WTC11 (cell line): ENCODE data around the gene FRMD4A.

Experiments used
- CTCF ChIP-seq: fragments of 200-600 bp; IDR thresholded peaks from 2 replicates; pipeline ENCODE4 v1.8.0; 2022; ENCODE audit warnings: antibody characterized with exemption
- ETV6 ChIP-seq: sonication (generic); formaldehyde crosslinking; IDR thresholded peaks from 2 replicates; pipeline ENCODE4 v1.8.1; 2022; ENCODE audit warnings: mild to moderate bottlenecking, missing genetic modification reagents
- FOXP4 ChIP-seq: sonication (generic); formaldehyde crosslinking; IDR thresholded peaks from 2 replicates; pipeline ENCODE4 v1.8.0; 2022; ENCODE audit warnings: mild to moderate bottlenecking, missing genetic modification reagents
- HMGXB4 ChIP-seq: sonication (generic); formaldehyde crosslinking; IDR thresholded peaks from 2 replicates; pipeline ENCODE4 v1.8.1; 2023; ENCODE audit warnings: mild to moderate bottlenecking, moderate library complexity, missing genetic modification reagents
- JAZF1 ChIP-seq: fragments of 250-450 bp; sonication (Bioruptor Pico); IDR thresholded peaks from 2 replicates; pipeline ENCODE4 v1.9.0; 2021; ENCODE audit warnings: moderate library complexity, mild to moderate bottlenecking, inconsistent platforms
- JUN ChIP-seq: sonication (generic); formaldehyde crosslinking; IDR thresholded peaks from 2 replicates; pipeline ENCODE4 v1.8.0; 2023; ENCODE audit warnings: mild to moderate bottlenecking, missing genetic modification reagents
- NFATC4 ChIP-seq: fragments of 250-450 bp; sonication (Bioruptor Pico); IDR thresholded peaks from 2 replicates; pipeline ENCODE4 v1.9.0; 2021; ENCODE audit warnings: mild to moderate bottlenecking
- PRDM15 ChIP-seq: sonication (generic); formaldehyde crosslinking; IDR thresholded peaks from 2 replicates; pipeline ENCODE4 v1.8.0; 2022; ENCODE audit warnings: missing genetic modification reagents
- SP1 ChIP-seq: sonication (generic); formaldehyde crosslinking; conservative IDR thresholded peaks from 2 replicates; pipeline ENCODE4 v1.8.1; 2022; ENCODE audit warnings: missing genetic modification reagents

- no peak for TF ChIP-seq FOXP4 (CRISPR knock-in tag)
- no peak for TF ChIP-seq CTCF
- no peak for TF ChIP-seq ETV6 (CRISPR knock-in tag)
- no peak for TF ChIP-seq NFATC4 (CRISPR knock-in tag)
- no peak for TF ChIP-seq JUN (CRISPR knock-in tag)
- no peak for TF ChIP-seq JAZF1 (CRISPR knock-in tag)
- TF ChIP-seq HMGXB4 (CRISPR knock-in tag): no peak
- no peak for TF ChIP-seq PRDM15 (CRISPR knock-in tag)
- TF ChIP-seq SP1 (CRISPR knock-in tag): no peak
Measured at GRCh38 chr10:13922586-13922985, 408.1 kb downstream of the FRMD4A start.
